HG02970 (cell line): ENCODE data around the gene RBMXL2.

Source experiments
- ATAC-seq: cut with Tn5 transposase; IDR thresholded peaks from one replicate; pipeline ENCODE4 v1.9.1; 2021; ENCODE audit warnings: mild to moderate bottlenecking, moderate library complexity, moderate number of reproducible peaks; ENCODE audit not compliant: unreplicated experiment, low FRiP score

Gene RBMXL2

GRCh38 chr11:7088921-7089320 lies at the start of gene RBMXL2:
RBMXL2 (plus strand) TSS chr11:7088998; CDS start chr11:7089121, 123 bp downstream.
- no peak for ATAC-seq

GRCh38 chr11:7046474-7047175 lies 42.2 kb upstream of the RBMXL2 start:
- ATAC-seq, result no peak

- ATAC-seq, result no peak
Measured at GRCh38 chr11:7050191-7050590, 38.6 kb upstream of the RBMXL2 start.

- no peak for ATAC-seq
Measured at GRCh38 chr11:7056828-7057513, 31.8 kb upstream of the RBMXL2 start.

- no peak for ATAC-seq
Measured at GRCh38 chr11:7057641-7058040, 31.2 kb upstream of the RBMXL2 start.

- no peak for ATAC-seq
Measured at GRCh38 chr11:7060868-7061267, 27.9 kb upstream of the RBMXL2 start.

GRCh38 chr11:7062534-7062933 lies 26.3 kb upstream of the RBMXL2 start:
- no peak for ATAC-seq

GRCh38 chr11:7072401-7073028 lies 16.3 kb upstream of the RBMXL2 start:
- ATAC-seq, result no peak

GRCh38 chr11:7077101-7077500 lies 11.7 kb upstream of the RBMXL2 start:
- ATAC-seq, result no peak

- no peak for ATAC-seq
Measured at GRCh38 chr11:7079545-7080135, 9.2 kb upstream of the RBMXL2 start.

- ATAC-seq, result no peak
Measured at GRCh38 chr11:7080900-7081299, 7.9 kb upstream of the RBMXL2 start.

GRCh38 chr11:7081441-7081840 lies 7.4 kb upstream of the RBMXL2 start:
- ATAC-seq, result no peak

GRCh38 chr11:7089328-7090251 lies 792 bp downstream of the RBMXL2 start:
- ATAC-seq, result no peak

GRCh38 chr11:7098235-7098832 lies 9.5 kb downstream of the RBMXL2 start:
- ATAC-seq, result peak; percentile 69

- ATAC-seq, result no peak
Measured at GRCh38 chr11:7115780-7116179, 27.0 kb downstream of the RBMXL2 start.

- ATAC-seq, result no peak
Measured at GRCh38 chr11:7116370-7116769, 27.6 kb downstream of the RBMXL2 start.

GRCh38 chr11:7138051-7138450 lies 49.3 kb downstream of the RBMXL2 start:
- no peak for ATAC-seq
